Amniotic epithelial cell (primary cell): ENCODE data around the gene ERCC3.

Source experiments
- DNase-seq: peaks from one replicate; pipeline ENCODE4 v3.0.0-alpha.2; 2010; ENCODE audit warnings: low read depth

Gene ERCC3

GRCh38 chr2:127293748-127294562 is at the start of gene ERCC3:
Gene ERCC3, minus strand, starts transcription at chr2:127294144. Its CDS starts 63 bp downstream, at chr2:127294081.
- DNase-seq = peak; percentile 70

GRCh38 chr2:127343277-127343676 is 49.3 kb upstream of the ERCC3 start:
- no peak for DNase-seq

GRCh38 chr2:127342101-127342500 is 48.2 kb upstream of the ERCC3 start:
- DNase-seq = no peak

- DNase-seq = no peak
Measured at GRCh38 chr2:127332335-127332734, 38.4 kb upstream of the ERCC3 start.

GRCh38 chr2:127330753-127331152 is 36.8 kb upstream of the ERCC3 start:
- no peak for DNase-seq

GRCh38 chr2:127326289-127326945 is 32.5 kb upstream of the ERCC3 start:
- peak; percentile 34 for DNase-seq

GRCh38 chr2:127324635-127325034 is 30.7 kb upstream of the ERCC3 start:
- DNase-seq = peak; percentile 61

- peak; percentile 65 for DNase-seq
Measured at GRCh38 chr2:127321303-127321702, 27.4 kb upstream of the ERCC3 start.

GRCh38 chr2:127320586-127321275 is 26.8 kb upstream of the ERCC3 start:
- DNase-seq = peak; percentile 58

GRCh38 chr2:127320067-127320466 is 26.1 kb upstream of the ERCC3 start:
- no peak for DNase-seq

GRCh38 chr2:127314193-127314988 is 20.4 kb upstream of the ERCC3 start:
- no peak for DNase-seq

- no peak for DNase-seq
Measured at GRCh38 chr2:127313406-127313805, 19.5 kb upstream of the ERCC3 start.

- no peak for DNase-seq
Measured at GRCh38 chr2:127310980-127311379, 17.0 kb upstream of the ERCC3 start.

GRCh38 chr2:127309468-127309867 is 15.5 kb upstream of the ERCC3 start:
- DNase-seq = no peak

GRCh38 chr2:127308586-127309138 is 14.7 kb upstream of the ERCC3 start:
- no peak for DNase-seq

- peak; percentile 6 for DNase-seq
Measured at GRCh38 chr2:127305990-127306585, 12.1 kb upstream of the ERCC3 start.

GRCh38 chr2:127302168-127302567 is 8.2 kb upstream of the ERCC3 start:
- no peak for DNase-seq

GRCh38 chr2:127293386-127293747 is 577 bp downstream of the ERCC3 start:
- DNase-seq = no peak

- no peak for DNase-seq
Measured at GRCh38 chr2:127288274-127288673, 5.7 kb downstream of the ERCC3 start.

- DNase-seq = no peak
Measured at GRCh38 chr2:127283275-127283674, 10.7 kb downstream of the ERCC3 start.

- no peak for DNase-seq
Measured at GRCh38 chr2:127280693-127281092, 13.3 kb downstream of the ERCC3 start.
